Mucosa of descending colon (tissue), 3 donors: Measurements from ENCODE around the gene GTF2A1L. TPM values are rescaled to one million over a fixed set of nuclear protein-coding genes. Genes with fewer than 3 reads are reported as not detected.

ENCODE experiments used
- ATAC-seq: fragments of 200-7000 bp; cut with Tn5 transposase; one replicate; pipeline ENCODE4 v1.9.1; 2020; ENCODE audit warnings: mild to moderate bottlenecking, moderate library complexity
- DNase-seq, 3 donors: peaks; one replicate each; pipeline ENCODE4 v3.0.0-alpha.2; 2020
- H3K36me3 ChIP-seq: fragments of 200-600 bp; one replicate; pipeline ENCODE4 v1.8.0; 2021; ENCODE audit warnings: low read depth, mild to moderate bottlenecking
- H3K4me1 ChIP-seq: fragments of 200-600 bp; one replicate; pipeline ENCODE4 v1.8.0; 2021; ENCODE audit warnings: low read depth, mild to moderate bottlenecking
- H3K4me3 ChIP-seq: fragments of 200-600 bp; one replicate; pipeline ENCODE4 v1.8.0; 2021; ENCODE audit warnings: mild to moderate bottlenecking
- H3K9me3 ChIP-seq: fragments of 200-600 bp; one replicate; pipeline ENCODE4 v1.8.0; 2021; ENCODE audit warnings: mild to moderate bottlenecking
- intact Hi-C, 2 donors: fragments of 100-400 bp; cut with DNase I in 1 of 2; cut with micrococcal nuclease in 1 of 2; formaldehyde crosslinking; loops; one replicate each; pipeline versions ENCODE4 v1.11.0 to v1.11.1; 2022; cut with DNase I, micrococcal nuclease
- total RNA-seq, 3 donors: library from RNA; stranded (reverse); fragmentation: NEBNext Ultra II Directional in 2 of 3; extraction: Animal tissue kit (Norgen Biotek cat#: 25700) in 2 of 3; gene quantifications; one replicate each; pipeline versions ENCODE4 v1.2.1 to v1.2.4, GENCODE V29; 2021 to 2023
- TF ChIP-seq, protein P1 (sequence below): fragments of 200-600 bp; IDR thresholded peaks from one replicate; pipeline ENCODE4 v1.8.0; 2022; ENCODE audit warnings: antibody characterized with exemption, mild to moderate bottlenecking
- donor health status: DM: no; HTN: no; CAD: no; lungs with moderate emphysema.
- donor health status: DM: no; HTN: no; CAD: no.
- donor health status: DM: no; HTN: yes; CAD: no.

The GTF2A1L gene
- total RNA-seq, 3 donors from 2014 or later, result 0.77 to 8.6 TPM; not detected in 1

DNA sequence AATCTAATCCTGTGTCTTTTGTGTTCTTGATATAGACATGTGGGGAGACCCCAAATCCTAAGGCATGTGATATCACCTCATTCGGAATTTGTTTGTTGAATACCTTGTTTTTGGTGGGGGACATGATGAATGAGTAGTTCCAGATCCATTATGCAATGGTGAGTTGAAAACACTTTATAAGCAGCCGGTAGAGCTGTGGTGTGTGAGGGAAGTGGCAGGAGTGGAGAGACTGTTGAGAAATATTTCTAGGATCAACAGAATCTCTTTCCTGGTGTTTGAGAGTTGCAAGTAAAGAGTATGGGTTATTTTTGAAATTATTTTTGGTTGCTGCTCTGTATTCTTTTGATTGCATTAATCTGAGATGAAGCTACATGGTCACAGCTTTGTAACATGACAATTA, 103.5 kb downstream of the GTF2A1L start:
- H3K4me1 ChIP-seq, result peaks cover 3% of the 10 kb centered on the region
- TF ChIP-seq, protein P1, sequence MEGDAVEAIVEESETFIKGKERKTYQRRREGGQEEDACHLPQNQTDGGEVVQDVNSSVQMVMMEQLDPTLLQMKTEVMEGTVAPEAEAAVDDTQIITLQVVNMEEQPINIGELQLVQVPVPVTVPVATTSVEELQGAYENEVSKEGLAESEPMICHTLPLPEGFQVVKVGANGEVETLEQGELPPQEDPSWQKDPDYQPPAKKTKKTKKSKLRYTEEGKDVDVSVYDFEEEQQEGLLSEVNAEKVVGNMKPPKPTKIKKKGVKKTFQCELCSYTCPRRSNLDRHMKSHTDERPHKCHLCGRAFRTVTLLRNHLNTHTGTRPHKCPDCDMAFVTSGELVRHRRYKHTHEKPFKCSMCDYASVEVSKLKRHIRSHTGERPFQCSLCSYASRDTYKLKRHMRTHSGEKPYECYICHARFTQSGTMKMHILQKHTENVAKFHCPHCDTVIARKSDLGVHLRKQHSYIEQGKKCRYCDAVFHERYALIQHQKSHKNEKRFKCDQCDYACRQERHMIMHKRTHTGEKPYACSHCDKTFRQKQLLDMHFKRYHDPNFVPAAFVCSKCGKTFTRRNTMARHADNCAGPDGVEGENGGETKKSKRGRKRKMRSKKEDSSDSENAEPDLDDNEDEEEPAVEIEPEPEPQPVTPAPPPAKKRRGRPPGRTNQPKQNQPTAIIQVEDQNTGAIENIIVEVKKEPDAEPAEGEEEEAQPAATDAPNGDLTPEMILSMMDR, result no peak
- H3K36me3 ChIP-seq, result no peaks in the 10 kb centered on the region
- DNase-seq (no peak), ATAC-seq (no peak)
- H3K4me3 ChIP-seq, result no peak overlapping the region
- H3K9me3 ChIP-seq, result no peaks in the 10 kb centered on the region
- intact Hi-C loops, result loop anchor here in 1 of 2 donors (10.0 kb wide), 1 partner anchor 116 kb away; no protein-coding TSS in a partner anchor

DNA sequence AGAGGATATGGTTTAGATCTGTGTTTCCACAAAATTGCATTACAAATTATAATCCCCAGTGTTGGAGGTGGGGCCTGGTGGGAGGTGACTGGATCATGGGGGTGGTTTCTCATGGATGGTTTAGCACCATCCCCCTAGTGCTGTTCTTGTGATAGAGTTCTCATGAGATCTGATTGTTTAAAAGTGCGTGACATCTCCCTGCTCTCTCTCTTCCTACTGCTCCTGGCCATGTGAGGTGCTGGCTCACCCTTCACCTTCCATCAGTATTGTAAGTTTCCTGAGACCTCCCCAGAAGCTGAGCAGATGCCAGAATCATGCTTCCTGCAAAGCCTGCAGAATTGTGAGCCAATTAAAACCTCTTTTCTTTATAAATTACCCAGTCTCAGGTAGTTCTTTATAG, 104.7 kb downstream of the GTF2A1L start:
- TF ChIP-seq, protein P1, result no peak
- intact Hi-C loops, result loop anchor here in 1 of 2 donors (10.0 kb wide), 1 partner anchor 118 kb away; no protein-coding TSS in a partner anchor
- no peak overlapping the region for H3K4me3 ChIP-seq

DNA sequence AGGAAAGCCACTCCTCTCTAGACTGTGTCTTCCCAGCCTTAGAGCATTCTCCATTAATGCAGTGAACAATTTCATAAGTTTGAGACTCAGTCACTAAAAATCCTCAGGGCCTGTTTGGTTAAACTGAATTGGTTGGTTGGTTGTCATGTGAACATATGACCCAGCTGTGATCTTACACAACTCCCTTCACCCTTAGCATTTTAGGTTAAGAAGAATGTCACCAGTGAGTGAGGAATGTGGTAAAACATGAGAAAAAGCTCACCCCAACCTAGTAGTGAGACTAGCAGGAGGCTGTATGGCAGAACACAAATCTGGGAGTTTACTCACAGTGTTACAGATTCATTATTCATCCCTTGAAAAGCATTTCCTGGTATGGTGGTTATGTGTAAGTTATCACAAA, 105.5 kb downstream of the GTF2A1L start:
- Histone ChIP-seq H3K9me3 (no peaks in the 10 kb centered on the region), H3K36me3 (no peaks in the 10 kb centered on the region), H3K4me3 (no peak overlapping the region), H3K4me1 (no peaks in the 10 kb centered on the region)
- ATAC-seq (no peak), DNase-seq (no peak)
- TF ChIP-seq, protein P1, result no peak
- intact Hi-C loops, result loop anchor here in 1 of 2 donors (10.0 kb wide), 1 partner anchor 118 kb away; no protein-coding TSS in a partner anchor

More for the DNA sequence above, 104.7 kb downstream of the GTF2A1L start:
- Histone ChIP-seq H3K4me1 (no peaks in the 10 kb centered on the region), H3K9me3 (no peaks in the 10 kb centered on the region), H3K36me3 (no peaks in the 10 kb centered on the region)
- no peak for DNase-seq
- ATAC-seq, result no peak

DNA sequence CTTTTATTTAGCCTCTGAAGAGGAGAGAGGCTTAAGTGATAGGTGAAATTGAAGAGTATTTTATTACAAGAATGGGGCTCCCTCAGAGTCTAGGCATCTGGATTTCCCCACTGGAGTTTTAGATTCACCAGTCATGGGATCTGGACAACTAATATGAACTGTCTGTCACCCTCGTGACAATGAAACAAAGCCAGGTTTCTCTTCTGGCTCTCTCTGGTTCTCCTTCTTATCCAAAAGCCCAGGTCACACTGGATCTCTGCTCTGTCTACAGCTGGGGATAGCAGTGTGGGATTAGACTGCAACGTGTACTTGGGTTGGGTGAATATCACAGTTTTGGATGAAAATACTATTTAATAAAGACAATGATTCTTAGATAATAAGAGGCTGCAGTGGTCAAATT, 106.6 kb downstream of the GTF2A1L start:
- H3K4me3 ChIP-seq, result no peak overlapping the region
- DNase-seq (no peak), ATAC-seq (no peak)
- H3K36me3 ChIP-seq, result no peaks in the 10 kb centered on the region
- intact Hi-C loops, result loop anchor here in 1 of 2 donors (10.0 kb wide), 1 partner anchor 119 kb away; no protein-coding TSS in a partner anchor
- H3K4me1 ChIP-seq, result no peaks in the 10 kb centered on the region
- H3K9me3 ChIP-seq, result no peaks in the 10 kb centered on the region
- TF ChIP-seq, protein P1, result no peak

DNA sequence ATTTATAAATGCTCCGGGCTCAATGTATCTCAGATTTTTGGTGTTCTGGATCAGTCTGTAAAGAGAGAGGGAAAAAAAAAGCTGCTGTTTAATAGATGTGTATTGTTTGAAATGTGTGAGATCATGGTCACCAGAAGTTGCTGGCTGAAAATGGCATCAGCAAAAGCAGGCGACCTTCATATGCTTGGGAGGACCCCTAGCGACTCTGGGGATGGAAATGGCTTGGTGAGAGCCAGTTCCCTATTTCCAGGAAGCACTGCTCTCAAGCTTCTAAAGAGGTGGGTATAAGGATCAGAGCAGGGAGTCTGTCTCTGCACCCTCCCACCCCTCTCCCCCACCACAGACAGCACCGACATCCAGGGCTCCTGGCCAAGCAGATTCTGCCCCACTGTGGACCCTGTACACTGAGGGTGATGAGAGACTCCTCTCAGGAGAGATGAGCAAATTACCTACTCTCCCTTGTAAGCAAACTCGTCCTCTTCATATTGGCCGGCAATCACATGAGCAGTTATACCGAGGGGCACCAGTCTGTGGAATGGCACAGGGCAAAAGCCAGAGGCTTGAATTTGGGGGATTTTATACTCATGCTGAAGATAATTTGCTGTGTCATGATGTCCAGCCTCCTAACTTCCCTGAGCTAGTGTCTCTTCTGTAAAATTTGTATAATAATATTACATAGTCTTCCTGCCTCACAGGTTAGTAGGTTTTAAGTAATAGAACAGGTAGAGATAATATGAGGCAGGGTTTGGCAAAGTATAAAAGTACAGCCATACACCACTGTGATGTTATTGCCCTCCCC, 108.2 kb downstream of the GTF2A1L start:
- Histone ChIP-seq H3K9me3 (no peaks in the 10 kb centered on the region), H3K4me3 (no peak overlapping the region), H3K4me1 (no peaks in the 10 kb centered on the region), H3K36me3 (no peaks in the 10 kb centered on the region)
- DNase-seq (no peak), ATAC-seq (no peak)
- intact Hi-C loops, result loop anchor here in 1 of 2 donors (10.0 kb wide), 1 partner anchor 121 kb away; no protein-coding TSS in a partner anchor
- TF ChIP-seq, protein P1, result no peak
